MM.1S (cell line): Measurements from ENCODE around the gene UNC13A.

Experiments used
- CTCF ChIP-seq: fragments of 300-600 bp; sonication (generic); IDR thresholded peaks from 2 replicates; pipeline ENCODE4 v1.5.1; 2016; ENCODE audit warnings: antibody characterized with exemption, low read length, mixed read lengths
- EZH2 ChIP-seq: fragments of 300-600 bp; sonication (generic); optimal IDR thresholded peaks from 2 replicates; pipeline ENCODE3; 2017; ENCODE audit warnings: low read depth, mild to moderate bottlenecking, antibody characterized with exemption, low read length, mixed read lengths
- EZH2phosphoT487 ChIP-seq: fragments of 300-600 bp; sonication (generic); IDR thresholded peaks from 2 replicates; pipeline ENCODE4 v1.6.1; 2018; ENCODE audit warnings: antibody characterized with exemption, low read length

GRCh38 chr19:17555480-17555928, 132.7 kb downstream of the UNC13A start, which contains the start of gene COLGALT1:
- TF ChIP-seq CTCF (no peak), EZH2 (no peak), EZH2phosphoT487 (no peak)
